ENCODE data around the gene EXOC3L4. TPM values are rescaled to one million over a fixed set of nuclear protein-coding genes. Genes with fewer than 3 reads are reported as not detected.
A peak's percentile ranks its signal among the peaks of the same experiment; 100 is the strongest.

EXOC3L4 gene
- total RNA-seq, 6 experiments from 2014 or later, result 34.2 to 87.1 (median 48.1) TPM

GRCh38 chr14:103095210-103095778, 769 bp downstream of the EXOC3L4 start:
- peak overlapping the region; percentile 84 to 94 (median 91) for H3K27ac ChIP-seq
- H3K4me1 ChIP-seq, result peaks cover 0 to 44% (median 12%) of the 10 kb centered on the region in 4 donors
- no peaks in the 10 kb centered on the region for H3K27me3 ChIP-seq
- H3K4me3 ChIP-seq, result peak overlapping the region; percentile 49 to 69 (median 62)
- no peaks in the 10 kb centered on the region for H3K36me3 ChIP-seq
- intact Hi-C loops (cut with DNase I), result no loop called here
- TF ChIP-seq CTCF (IDR thresholded peaks at IDR 0.05) (no peak), POLR2A (IDR thresholded peaks at IDR 0.05) (no peak)
- 43% methylated on average over 4 of the region's 11 CpGs for WGBS (ENCODE audit: insufficient coverage, low coverage, low lambda C conversion rate, missing lambda C conversion rate)
- no peaks in the 10 kb centered on the region for H3K9me3 ChIP-seq
- DNase-seq, result peak in 2 of 3 donors; percentile 38 to 60
- ATAC-seq, result peak; percentile 1 to 24 (median 3)

DNA sequence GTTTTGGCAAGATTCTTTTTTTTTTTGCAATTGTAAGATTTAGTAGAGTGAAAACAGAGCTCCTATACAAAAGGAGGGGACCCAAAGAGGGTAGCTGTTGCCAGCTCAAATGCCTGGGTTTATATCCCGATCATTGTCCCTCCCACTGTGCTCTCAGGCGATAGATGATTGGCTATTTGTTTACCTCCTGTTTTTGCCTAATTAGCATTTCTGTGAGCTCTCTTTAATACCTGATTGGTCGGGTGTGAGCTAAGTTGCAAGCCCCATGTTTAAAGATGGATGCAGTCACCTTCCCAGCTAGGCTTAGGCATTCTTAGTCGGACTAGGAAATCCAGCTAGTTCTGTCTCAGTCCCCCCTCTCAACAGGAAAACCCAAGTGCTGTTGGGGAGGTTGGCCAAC, 1.9 kb downstream of the EXOC3L4 start:
- intact Hi-C loops (cut with DNase I), result no loop called here
- H3K27me3 ChIP-seq, result no peaks in the 10 kb centered on the region
- no peaks in the 10 kb centered on the region for H3K36me3 ChIP-seq
- WGBS (ENCODE audit: insufficient coverage, low coverage, low lambda C conversion rate, missing lambda C conversion rate), result 60% methylated on average over 4 of the region's 4 CpGs
- DNase-seq, result no peak
- H3K4me1 ChIP-seq, result peaks cover 0 to 47% (median 15%) of the 10 kb centered on the region in 4 donors
- H3K4me3 ChIP-seq, result no peak overlapping the region
- no peak for TF ChIP-seq POLR2A (IDR thresholded peaks at IDR 0.05)
- TF ChIP-seq CTCF (IDR thresholded peaks at IDR 0.05), result no peak
- no peaks in the 10 kb centered on the region for H3K9me3 ChIP-seq
- H3K27ac ChIP-seq, result no peak overlapping the region
- ATAC-seq, result no peak

- Histone ChIP-seq H3K36me3 (peaks cover 0 to 5% (median 0%) of the 10 kb centered on the region in 4 donors), H3K27me3 (no peaks in the 10 kb centered on the region), H3K27ac (peak overlapping the region in 2 of 3 donors; percentile 69 to 95), H3K4me3 (peak overlapping the region; percentile 37 to 63 (median 46)), H3K9me3 (no peaks in the 10 kb centered on the region), H3K4me1 (peaks cover 0 to 50% (median 18%) of the 10 kb centered on the region in 4 donors)
- intact Hi-C loops (cut with DNase I), result no loop called here
- no peak for TF ChIP-seq CTCF (IDR thresholded peaks at IDR 0.05)
- no peak for TF ChIP-seq POLR2A (IDR thresholded peaks at IDR 0.05)
- WGBS (ENCODE audit: insufficient coverage, low coverage, low lambda C conversion rate, missing lambda C conversion rate), result 47% methylated on average over 7 of the region's 26 CpGs
- peak in 2 of 3 donors; percentile 39 to 59 for DNase-seq
- ATAC-seq, result no peak
Observed at GRCh38 chr14:103097244-103097993, 2.9 kb downstream of the EXOC3L4 start.

DNA sequence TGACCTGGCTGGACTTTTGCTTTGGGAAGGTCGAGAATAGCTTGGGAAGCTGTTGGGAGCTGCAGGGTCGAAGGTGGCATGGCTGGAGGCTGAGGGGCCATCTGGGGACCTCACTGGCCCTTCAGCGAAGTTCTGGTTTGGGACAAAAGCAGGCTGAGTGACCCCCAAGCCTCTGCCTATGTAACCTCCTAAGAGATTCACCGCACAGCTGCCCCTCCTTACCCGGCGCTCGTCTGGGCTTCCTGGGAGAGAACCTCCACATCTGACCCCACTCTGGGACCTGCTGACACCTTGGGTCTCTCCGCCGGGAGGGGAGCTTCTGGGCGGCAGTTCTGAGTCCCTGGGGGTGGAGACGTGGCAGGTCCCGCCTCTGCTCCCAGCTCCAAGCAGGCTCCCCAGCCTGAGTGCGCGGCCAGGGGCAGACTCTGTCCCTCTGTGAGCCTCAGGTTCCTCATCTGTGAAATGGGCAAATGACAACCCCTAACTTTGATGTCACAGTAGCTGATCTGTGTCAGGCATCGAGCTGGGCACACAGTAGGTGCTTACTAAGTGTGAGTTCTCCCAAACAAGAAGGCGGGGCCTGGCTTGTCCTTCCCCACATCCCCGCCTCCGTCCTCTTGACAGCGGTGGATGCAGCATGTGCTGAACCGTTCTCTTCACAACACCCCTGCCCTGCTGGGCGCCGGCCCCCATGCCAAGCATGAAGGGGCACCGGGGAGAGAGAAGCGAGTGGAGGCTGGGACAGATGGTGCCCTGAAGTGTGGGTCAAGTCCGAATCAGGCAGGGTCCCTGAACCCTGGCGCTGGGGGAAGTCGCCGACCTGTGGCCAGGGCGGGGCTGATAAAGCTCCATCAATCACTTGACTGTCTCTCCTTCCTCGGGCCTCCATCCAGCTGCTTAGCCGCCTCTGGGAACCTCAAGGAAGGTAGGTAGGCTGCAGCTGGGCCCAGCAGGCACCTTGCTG, 3.8 kb downstream of the EXOC3L4 start:
- intact Hi-C loops (cut with DNase I), result no loop called here
- Histone ChIP-seq H3K9me3 (no peaks in the 10 kb centered on the region), H3K27ac (peak overlapping the region; percentile 22 to 95 (median 69)), H3K4me1 (peaks cover 0 to 58% (median 18%) of the 10 kb centered on the region in 4 donors), H3K27me3 (no peaks in the 10 kb centered on the region), H3K4me3 (peak overlapping the region; percentile 37 to 63 (median 46)), H3K36me3 (peaks cover 0 to 7% (median 0%) of the 10 kb centered on the region in 4 donors)
- WGBS (ENCODE audit: insufficient coverage, low coverage, low lambda C conversion rate, missing lambda C conversion rate), result 45% methylated on average over 7 of the region's 31 CpGs
- DNase-seq (peak; percentile 67 to 86 (median 79)), ATAC-seq (peak; percentile 27 to 42 (median 40))
- TF ChIP-seq POLR2A (IDR thresholded peaks at IDR 0.05) (no peak), CTCF (IDR thresholded peaks at IDR 0.05) (no peak)

Measured in right lobe of liver (tissue), 6 donors.